Thoracic aorta (tissue), 2 donors: ENCODE data around the gene DNAH8. TPM values are rescaled to one million over a fixed set of nuclear protein-coding genes. Genes with fewer than 3 reads are reported as not detected.

Source experiments
- ATAC-seq: fragments of 150-250 bp; one replicate; pipeline ENCODE4 v1.8.0; 2017; ENCODE audit warnings: low read depth; ENCODE audit not compliant: insufficient number of reproducible peaks, low FRiP score
- DNase-seq: peaks from one replicate; pipeline ENCODE4 v3.0.0-alpha.2; 2020; ENCODE audit warnings: low spot score
- H3K27ac ChIP-seq, 2 donors: fragments of 200-600 bp; sonication (generic); 1 replicate in 1 of 2; 2 replicates in 1 of 2; pipeline ENCODE4 v1.5.1; 2016; ENCODE audit warnings: mild to moderate bottlenecking in 2 of 2, moderate library complexity in 2 of 2
- H3K27me3 ChIP-seq: fragments of 200-600 bp; sonication (generic); replicated peaks from 2 replicates; pipeline ENCODE4 v1.6.0; 2016; ENCODE audit warnings: mild to moderate bottlenecking; ENCODE audit not compliant: insufficient read depth
- H3K36me3 ChIP-seq: fragments of 200-600 bp; sonication (generic); one replicate; pipeline ENCODE4 v1.5.1; 2016
- H3K4me1 ChIP-seq, 2 donors: fragments of 200-600 bp; sonication (generic); 1 replicate in 1 of 2; 2 replicates in 1 of 2; pipeline versions ENCODE4 v1.5.1 to v1.6.0; 2016; ENCODE audit warnings: low read depth in 2 of 2, mild to moderate bottlenecking in 1 of 2; ENCODE audit not compliant: control insufficient read depth in 1 of 2
- H3K4me3 ChIP-seq: fragments of 200-600 bp; sonication (generic); 2 replicates; pipeline ENCODE4 v1.5.1; 2016; ENCODE audit warnings: mild to moderate bottlenecking
- H3K9me3 ChIP-seq: fragments of 200-600 bp; sonication (generic); 2 replicates; pipeline ENCODE4 v1.5.1; 2016
- total RNA-seq, 2 donors: library from RNA; depleted of rRNA; stranded (reverse); fragments of >200 nt; gene quantifications; one replicate each; pipeline versions ENCODE4 v1.1.0 to v1.2.3, GENCODE V29; 2016
- TF ChIP-seq, protein P1 (sequence below): fragments of 200-600 bp; sonication (generic); IDR thresholded peaks from one replicate; pipeline ENCODE4 v1.5.1; 2019; ENCODE audit warnings: antibody characterized with exemption

The DNAH8 gene
- total RNA-seq, 2 donors from 2014 or later, result 0.14 TPM; not detected in 1

GRCh38 chr6:39003072-39003471, 288.0 kb downstream of the DNAH8 start:
- no peaks in the 10 kb centered on the region for H3K27me3 ChIP-seq
- ATAC-seq (no peak), DNase-seq (no peak)
- H3K9me3 ChIP-seq, result no peaks in the 10 kb centered on the region
- H3K4me1 ChIP-seq, result no peaks in the 10 kb centered on the region
- H3K4me3 ChIP-seq, result no peak overlapping the region
- H3K27ac ChIP-seq, result no peak overlapping the region
- TF ChIP-seq, protein P1, sequence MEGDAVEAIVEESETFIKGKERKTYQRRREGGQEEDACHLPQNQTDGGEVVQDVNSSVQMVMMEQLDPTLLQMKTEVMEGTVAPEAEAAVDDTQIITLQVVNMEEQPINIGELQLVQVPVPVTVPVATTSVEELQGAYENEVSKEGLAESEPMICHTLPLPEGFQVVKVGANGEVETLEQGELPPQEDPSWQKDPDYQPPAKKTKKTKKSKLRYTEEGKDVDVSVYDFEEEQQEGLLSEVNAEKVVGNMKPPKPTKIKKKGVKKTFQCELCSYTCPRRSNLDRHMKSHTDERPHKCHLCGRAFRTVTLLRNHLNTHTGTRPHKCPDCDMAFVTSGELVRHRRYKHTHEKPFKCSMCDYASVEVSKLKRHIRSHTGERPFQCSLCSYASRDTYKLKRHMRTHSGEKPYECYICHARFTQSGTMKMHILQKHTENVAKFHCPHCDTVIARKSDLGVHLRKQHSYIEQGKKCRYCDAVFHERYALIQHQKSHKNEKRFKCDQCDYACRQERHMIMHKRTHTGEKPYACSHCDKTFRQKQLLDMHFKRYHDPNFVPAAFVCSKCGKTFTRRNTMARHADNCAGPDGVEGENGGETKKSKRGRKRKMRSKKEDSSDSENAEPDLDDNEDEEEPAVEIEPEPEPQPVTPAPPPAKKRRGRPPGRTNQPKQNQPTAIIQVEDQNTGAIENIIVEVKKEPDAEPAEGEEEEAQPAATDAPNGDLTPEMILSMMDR, result no peak
- no peaks in the 10 kb centered on the region for H3K36me3 ChIP-seq

GRCh38 chr6:39003492-39003891, 288.4 kb downstream of the DNAH8 start:
- H3K27me3 ChIP-seq, result no peaks in the 10 kb centered on the region
- DNase-seq, result no peak

DNA sequence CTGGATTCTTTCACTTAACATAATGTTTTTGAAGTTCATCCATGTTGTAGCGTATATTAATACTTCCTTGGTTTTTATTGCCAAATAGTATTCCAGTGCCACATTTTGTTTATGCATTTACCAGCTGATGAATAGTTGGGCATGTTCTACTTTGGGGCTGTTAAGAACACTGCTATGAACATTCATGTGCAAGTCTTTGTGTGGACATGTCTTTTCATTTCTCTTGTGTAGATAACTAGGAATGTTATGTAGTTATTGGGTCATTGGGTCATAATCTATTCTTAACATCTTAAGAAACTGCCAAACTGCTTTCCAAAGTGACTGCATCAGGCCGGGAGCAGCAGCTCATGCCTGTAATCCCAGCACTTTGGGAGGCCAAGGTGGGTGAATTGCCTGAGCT, 289.7 kb downstream of the DNAH8 start:
- Histone ChIP-seq H3K27ac (no peak overlapping the region), H3K9me3 (no peaks in the 10 kb centered on the region), H3K4me3 (no peak overlapping the region), H3K27me3 (no peaks in the 10 kb centered on the region), H3K36me3 (no peaks in the 10 kb centered on the region), H3K4me1 (no peaks in the 10 kb centered on the region)
- TF ChIP-seq, protein P1, result no peak
- ATAC-seq (no peak), DNase-seq (no peak)

More at GRCh38 chr6:39003492-39003891, 288.4 kb downstream of the DNAH8 start:
- H3K27ac ChIP-seq, result no peak overlapping the region
- H3K9me3 ChIP-seq, result no peaks in the 10 kb centered on the region
- H3K36me3 ChIP-seq, result no peaks in the 10 kb centered on the region
- TF ChIP-seq, protein P1, result no peak
- H3K4me3 ChIP-seq, result no peak overlapping the region
- no peak for ATAC-seq
- H3K4me1 ChIP-seq, result no peaks in the 10 kb centered on the region

GRCh38 chr6:39005774-39006173, 290.7 kb downstream of the DNAH8 start:
- TF ChIP-seq, protein P1, result no peak

DNA sequence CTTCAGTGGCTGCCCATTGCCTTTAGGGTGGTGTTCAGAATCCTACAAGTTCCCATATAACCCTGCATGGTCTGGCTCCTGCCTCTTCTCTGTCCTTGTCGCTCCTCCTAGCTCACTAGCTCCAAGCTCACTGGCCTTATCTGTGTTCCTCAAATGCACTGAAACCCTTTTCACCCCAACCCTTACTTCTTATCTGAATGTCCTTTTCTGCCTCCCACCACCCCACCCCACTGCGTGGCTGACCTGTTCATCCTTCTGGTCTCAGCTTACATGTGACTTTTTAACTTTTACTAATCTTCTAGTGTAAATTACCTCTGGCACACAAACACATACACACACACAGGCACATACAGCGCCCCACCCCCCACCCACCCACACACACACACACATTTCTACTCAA, 292.5 kb downstream of the DNAH8 start:
- Histone ChIP-seq H3K4me1 (no peaks in the 10 kb centered on the region), H3K27ac (no peak overlapping the region), H3K27me3 (no peaks in the 10 kb centered on the region), H3K4me3 (no peak overlapping the region), H3K36me3 (no peaks in the 10 kb centered on the region), H3K9me3 (no peaks in the 10 kb centered on the region)
- TF ChIP-seq, protein P1, result no peak
- no peak for DNase-seq
- no peak for ATAC-seq

More at GRCh38 chr6:39005774-39006173, 290.7 kb downstream of the DNAH8 start:
- H3K9me3 ChIP-seq, result no peaks in the 10 kb centered on the region
- no peaks in the 10 kb centered on the region for H3K36me3 ChIP-seq
- H3K4me1 ChIP-seq, result no peaks in the 10 kb centered on the region
- H3K4me3 ChIP-seq, result no peak overlapping the region
- DNase-seq (no peak), ATAC-seq (no peak)
- H3K27ac ChIP-seq, result no peak overlapping the region
- H3K27me3 ChIP-seq, result no peaks in the 10 kb centered on the region
